Measurements from ENCODE around the gene INTS2. TPM values are rescaled to one million over a fixed set of nuclear protein-coding genes. Genes with fewer than 3 reads are reported as not detected.
"Not testable (repeated sequence)": the region's sequence is repeated elsewhere in the genome, so short reads cannot be mapped to it uniquely, and the experiment has no call there.

Gene INTS2
- total RNA-seq, 1 donor: 9.8 TPM

DNA sequence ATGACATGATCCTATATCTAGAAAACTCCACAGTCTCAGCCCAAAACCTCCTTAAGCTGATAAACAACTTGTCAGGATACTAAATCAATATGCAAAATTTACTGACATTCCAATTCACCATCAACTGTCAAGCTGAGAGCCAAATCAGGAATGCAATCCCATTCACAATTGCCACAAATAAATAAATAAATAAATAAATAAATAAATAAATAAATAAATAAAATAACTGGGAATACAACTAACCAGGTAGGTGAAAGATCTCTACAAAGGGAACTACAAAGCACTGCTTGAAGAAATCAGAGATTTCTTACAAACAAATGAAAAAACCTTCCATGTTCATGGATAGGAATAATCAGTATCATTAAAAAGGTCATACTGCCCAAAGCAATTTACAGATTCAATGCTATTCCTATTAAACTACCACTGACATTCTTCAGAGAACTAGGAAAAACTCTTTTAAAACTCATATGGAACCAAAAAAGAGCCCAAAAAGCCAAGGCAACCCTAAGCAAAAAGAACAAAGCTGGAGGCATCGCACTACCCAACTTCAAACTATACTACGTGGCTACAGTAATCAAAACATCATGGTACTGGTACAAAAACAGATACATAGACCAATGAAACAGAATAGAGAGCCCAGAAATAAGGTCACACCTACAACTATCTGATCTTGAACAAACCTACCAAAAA lies 102.2 kb downstream of the INTS2 start:
- TF ChIP-seq CTCF (IDR thresholded peaks at IDR 0.05; ENCODE audit: extremely low read depth, low read depth, low read length): no peak
- H3K36me3 ChIP-seq (ENCODE audit: insufficient read depth, low read length): no peaks in the 10 kb centered on the region

DNA sequence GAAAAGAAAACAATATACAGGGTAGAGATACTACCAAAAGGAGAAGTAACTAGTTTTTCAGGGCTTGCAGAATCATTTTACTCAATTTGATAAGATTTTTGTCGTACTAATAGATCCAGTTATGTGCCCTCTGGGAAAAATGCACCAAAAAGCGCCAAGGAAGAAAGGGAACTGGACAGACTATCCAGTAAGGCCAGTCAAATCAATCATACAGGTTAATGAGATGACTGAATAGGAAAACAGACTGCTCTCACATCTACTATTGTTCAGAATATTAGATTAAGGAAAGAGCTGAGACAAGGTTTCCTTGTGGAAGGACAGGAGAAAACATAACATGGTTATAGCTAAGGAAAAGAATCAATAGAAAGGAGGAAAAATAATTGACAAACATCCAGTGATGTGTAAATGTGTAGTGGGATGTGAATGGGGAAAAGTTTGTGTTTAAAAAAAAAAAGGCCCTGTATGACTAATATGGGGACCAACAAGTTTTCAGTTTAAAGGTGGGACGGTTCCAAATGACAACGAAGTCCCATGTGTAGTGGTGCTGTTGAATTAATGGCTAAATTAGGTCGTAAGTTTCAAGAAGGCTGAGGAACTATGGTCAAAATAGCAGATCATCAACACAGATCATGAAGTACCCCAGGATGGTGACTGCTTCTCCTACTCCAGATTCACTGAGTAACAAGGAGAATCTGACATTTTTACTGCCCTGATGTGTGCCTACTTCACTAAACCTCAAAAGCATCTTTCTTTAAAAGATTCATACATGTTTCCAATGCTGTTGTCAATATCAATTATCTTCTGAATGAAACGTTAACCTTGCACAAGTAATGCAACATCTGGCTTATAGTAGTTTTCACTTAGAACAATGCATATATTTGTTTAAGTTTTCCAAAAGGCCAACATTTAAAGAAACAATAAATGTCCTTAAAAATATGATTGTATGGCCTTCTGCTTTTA lies 105.2 kb downstream of the INTS2 start:
- Histone ChIP-seq H4K20me1 (ENCODE audit: insufficient read depth, low read length) (no peaks in the 10 kb centered on the region), H3K4me1 (ENCODE audit: insufficient read depth, low read length) (no peaks in the 10 kb centered on the region)
- TF ChIP-seq CTCF (IDR thresholded peaks at IDR 0.05; ENCODE audit: extremely low read depth, low read depth, low read length): no peak

More for the DNA sequence above, 102.2 kb downstream of the INTS2 start:
- no peaks in the 10 kb centered on the region for H3K79me2 ChIP-seq (ENCODE audit: insufficient read depth, low read length)
- no peak overlapping the region for H3K4me3 ChIP-seq (ENCODE audit: insufficient read depth, low read length)
- H3K27ac ChIP-seq (ENCODE audit: low read depth, low read length): no peak overlapping the region
- DNase-seq (ENCODE audit: insufficient read length, low spot score, missing footprints): no peak
- H4K20me1 ChIP-seq (ENCODE audit: insufficient read depth, low read length): no peaks in the 10 kb centered on the region
- H2AFZ ChIP-seq (ENCODE audit: low read length): no peak overlapping the region
- no peaks in the 10 kb centered on the region for H3K27me3 ChIP-seq (ENCODE audit: insufficient read depth, low read length)
- H3K9me3 ChIP-seq (ENCODE audit: low read depth, low read length): no peaks in the 10 kb centered on the region
- no peak overlapping the region for H3K4me2 ChIP-seq (ENCODE audit: insufficient read depth, low read length)
- no peaks in the 10 kb centered on the region for H3K4me1 ChIP-seq (ENCODE audit: insufficient read depth, low read length)

GRCh38 chr17:61821655-61822054 lies 106.1 kb downstream of the INTS2 start:
- Histone ChIP-seq H3K9me3 (ENCODE audit: low read depth, low read length) (no peaks in the 10 kb centered on the region), H3K4me2 (ENCODE audit: insufficient read depth, low read length) (no peak overlapping the region), H3K79me2 (ENCODE audit: insufficient read depth, low read length) (no peaks in the 10 kb centered on the region), H3K27me3 (ENCODE audit: insufficient read depth, low read length) (no peaks in the 10 kb centered on the region), H3K27ac (ENCODE audit: low read depth, low read length) (no peak overlapping the region), H3K4me3 (ENCODE audit: insufficient read depth, low read length) (no peak overlapping the region), H3K36me3 (ENCODE audit: insufficient read depth, low read length) (no peaks in the 10 kb centered on the region), H2AFZ (ENCODE audit: low read length) (no peak overlapping the region), H4K20me1 (ENCODE audit: insufficient read depth, low read length) (no peaks in the 10 kb centered on the region), H3K4me1 (ENCODE audit: insufficient read depth, low read length) (no peaks in the 10 kb centered on the region)
- TF ChIP-seq CTCF (IDR thresholded peaks at IDR 0.05; ENCODE audit: extremely low read depth, low read depth, low read length): no peak
- no peak for DNase-seq (ENCODE audit: insufficient read length, low spot score, missing footprints)

More for the DNA sequence above, 105.2 kb downstream of the INTS2 start:
- H3K36me3 ChIP-seq (ENCODE audit: insufficient read depth, low read length): no peaks in the 10 kb centered on the region
- no peaks in the 10 kb centered on the region for H3K9me3 ChIP-seq (ENCODE audit: low read depth, low read length)
- no peaks in the 10 kb centered on the region for H3K27me3 ChIP-seq (ENCODE audit: insufficient read depth, low read length)
- no peak overlapping the region for H3K4me3 ChIP-seq (ENCODE audit: insufficient read depth, low read length)
- no peak for DNase-seq (ENCODE audit: insufficient read length, low spot score, missing footprints)
- H3K4me2 ChIP-seq (ENCODE audit: insufficient read depth, low read length): no peak overlapping the region
- H2AFZ ChIP-seq (ENCODE audit: low read length): peak overlapping the region; percentile 24
- H3K79me2 ChIP-seq (ENCODE audit: insufficient read depth, low read length): no peaks in the 10 kb centered on the region
- no peak overlapping the region for H3K27ac ChIP-seq (ENCODE audit: low read depth, low read length)

- H3K27me3 ChIP-seq (ENCODE audit: insufficient read depth, low read length); DNase-seq (ENCODE audit: insufficient read length, low spot score, missing footprints); H3K27ac ChIP-seq (ENCODE audit: low read depth, low read length); H3K79me2 ChIP-seq (ENCODE audit: insufficient read depth, low read length); H3K9me3 ChIP-seq (ENCODE audit: low read depth, low read length); H3K4me2 ChIP-seq (ENCODE audit: insufficient read depth, low read length); H3K4me3 ChIP-seq (ENCODE audit: insufficient read depth, low read length); H3K4me1 ChIP-seq (ENCODE audit: insufficient read depth, low read length); H2AFZ ChIP-seq (ENCODE audit: low read length); H3K36me3 ChIP-seq (ENCODE audit: insufficient read depth, low read length); H4K20me1 ChIP-seq (ENCODE audit: insufficient read depth, low read length): not testable (repeated sequence)
Observed at GRCh38 chr17:61819265-61819664, 108.5 kb downstream of the INTS2 start.
